NK-92 (cell line): Measurements from ENCODE around the gene SLC19A1.

Experiments
- DNase-seq: peaks from one replicate; lab custom pipeline; 2025; ENCODE audit not compliant: unreplicated experiment; lab: John Stamatoyannopoulos, UW

SLC19A1 gene

GRCh38 chr21:45480701-45481500 is 61.3 kb downstream of the SLC19A1 start:
- DNase-seq = no peak

GRCh38 chr21:45479691-45480675 is 62.3 kb downstream of the SLC19A1 start:
- no peak for DNase-seq

GRCh38 chr21:45478816-45479669 is 63.2 kb downstream of the SLC19A1 start:
- DNase-seq = no peak

GRCh38 chr21:45478115-45478801 is 64.0 kb downstream of the SLC19A1 start:
- DNase-seq = no peak

- DNase-seq = no peak
These were observed 64.8 kb downstream of the SLC19A1 start for GRCh38 chr21:45477176-45478114.

GRCh38 chr21:45476582-45476981 is 65.7 kb downstream of the SLC19A1 start:
- no peak for DNase-seq

GRCh38 chr21:45475797-45476570 is 66.3 kb downstream of the SLC19A1 start:
- no peak for DNase-seq

- DNase-seq = no peak
These were observed 67.1 kb downstream of the SLC19A1 start for GRCh38 chr21:45475004-45475685.

- DNase-seq = no peak
These were observed 67.8 kb downstream of the SLC19A1 start for GRCh38 chr21:45474323-45474950.

- no peak for DNase-seq
These were observed 68.5 kb downstream of the SLC19A1 start for GRCh38 chr21:45473496-45474322.

- DNase-seq = no peak
These were observed 69.5 kb downstream of the SLC19A1 start for GRCh38 chr21:45472445-45473365.

GRCh38 chr21:45471525-45472221 is 70.6 kb downstream of the SLC19A1 start:
- no peak for DNase-seq

- no peak for DNase-seq
These were observed 71.3 kb downstream of the SLC19A1 start for GRCh38 chr21:45470773-45471524.

GRCh38 chr21:45470087-45470515 is 72.1 kb downstream of the SLC19A1 start:
- DNase-seq = no peak
